HL-60 (cell line): ENCODE results near the gene ELOVL2.

Experiments
- DNase-seq, 2 experiments: peaks; one replicate each; pipeline ENCODE4 v3.0.0-alpha.2; 2010 to 2020; ENCODE audit warnings: low read depth in 1 of 2, low spot score in 1 of 2
- H3K27ac ChIP-seq: fragments of 250-450 bp; sonication (Bioruptor Pico); replicated peaks from 2 replicates; pipeline ENCODE4 v1.5.1; 2020; ENCODE audit warnings: mild to moderate bottlenecking, moderate library complexity
- H3K27me3 ChIP-seq: fragments of 250-450 bp; sonication (Bioruptor Pico); 2 replicates; pipeline ENCODE4 v1.5.1; 2021; ENCODE audit warnings: mild to moderate bottlenecking, moderate library complexity; ENCODE audit not compliant: insufficient read depth, poor library complexity, severe bottlenecking
- H3K4me3 ChIP-seq: replicated peaks from 2 replicates; pipeline ENCODE4 v1.5.1; 2011; ENCODE audit warnings: mild to moderate bottlenecking, control low read depth, low read length; ENCODE audit not compliant: insufficient read depth
- CTCF ChIP-seq: IDR thresholded peaks from one replicate; pipeline ENCODE4 v1.5.1; 2011; ENCODE audit warnings: low read length, control low read depth, inconsistent platforms; ENCODE audit not compliant: insufficient read depth
- GABPA ChIP-seq: IDR thresholded peaks from 2 replicates; pipeline ENCODE4 v1.6.1; 2012; ENCODE audit warnings: low read depth
- POLR2AphosphoS5 ChIP-seq: IDR thresholded peaks from 2 replicates; pipeline ENCODE4 v1.6.1; 2012; ENCODE audit warnings: low read depth
- SPI1 ChIP-seq: IDR thresholded peaks from 2 replicates; pipeline ENCODE4 v1.6.1; 2012; ENCODE audit warnings: low read depth, mild to moderate bottlenecking, borderline replicate concordance
- TF ChIP-seq, protein P1 (sequence below): IDR thresholded peaks from 2 replicates; pipeline ENCODE4 v1.6.1; 2012; ENCODE audit warnings: low read depth; ENCODE audit not compliant: insufficient replicate concordance

ELOVL2 gene

DNA sequence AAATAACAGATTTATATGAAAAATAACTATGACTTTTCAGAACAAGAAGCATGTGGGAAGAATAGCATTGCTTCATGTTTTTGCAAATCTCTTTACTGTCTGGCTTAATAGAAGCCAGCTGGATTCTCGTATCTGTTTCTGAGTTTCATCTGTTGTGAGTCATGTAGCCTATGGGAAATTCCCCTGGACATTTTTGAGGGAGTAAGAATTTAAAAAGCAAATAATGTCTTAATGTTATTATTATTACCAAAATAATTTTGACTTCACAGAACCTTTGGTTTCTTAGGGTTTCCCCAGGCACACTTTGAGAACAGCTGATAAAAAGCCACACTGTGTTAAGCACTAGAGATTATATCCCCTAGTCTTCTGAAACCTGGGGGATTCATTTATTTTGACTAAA lies 81.4 kb downstream of the ELOVL2 start:
- Histone ChIP-seq H3K27me3 (no peaks in the 10 kb centered on the region), H3K4me3 (no peak overlapping the region), H3K27ac (no peak overlapping the region)
- DNase-seq: no peak
- no peak for TF ChIP-seq CTCF
- TF ChIP-seq GABPA: no peak
- no peak for TF ChIP-seq SPI1

DNA sequence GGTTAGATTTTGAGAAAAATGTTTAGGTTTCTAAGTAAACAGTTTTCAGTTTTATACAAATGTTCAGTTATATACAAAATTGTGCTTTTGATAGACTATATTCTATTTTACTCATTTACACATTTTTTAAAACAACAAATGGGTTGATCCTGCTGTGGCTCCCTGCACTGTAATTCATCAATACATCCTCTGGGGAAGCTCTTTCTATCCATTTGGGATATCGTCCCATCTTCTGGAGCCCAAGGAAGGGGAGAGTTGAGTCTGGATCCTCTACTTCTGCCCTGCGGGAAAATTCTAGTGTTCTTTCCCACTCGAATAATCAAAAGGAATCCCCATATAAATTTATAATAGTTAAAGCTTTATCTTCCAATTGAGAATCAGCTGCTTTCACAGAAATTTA lies 82.3 kb downstream of the ELOVL2 start:
- no peak for DNase-seq
- H3K4me3 ChIP-seq: no peak overlapping the region
- H3K27me3 ChIP-seq: no peaks in the 10 kb centered on the region
- TF ChIP-seq POLR2AphosphoS5: no peak
- no peak for TF ChIP-seq SPI1
- no peak overlapping the region for H3K27ac ChIP-seq

DNA sequence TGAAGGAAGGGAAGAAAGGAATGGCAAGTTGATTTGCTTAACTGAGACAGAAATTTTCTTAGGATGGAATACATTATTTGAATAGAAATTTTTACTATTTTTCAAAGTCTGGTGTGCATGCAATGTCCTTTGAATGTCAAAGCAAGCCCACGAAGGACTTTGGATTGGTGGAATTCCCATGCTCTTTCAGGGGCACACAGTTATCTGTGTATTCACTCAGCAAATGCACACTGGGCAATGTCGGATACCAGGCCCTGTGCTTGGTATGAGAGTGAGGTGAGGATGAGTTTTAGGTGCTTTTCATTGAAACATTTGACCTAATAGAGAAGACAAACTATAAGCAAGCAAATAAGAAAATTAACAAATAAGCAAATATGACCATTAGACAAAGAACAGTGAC lies 83.9 kb downstream of the ELOVL2 start:
- H3K27ac ChIP-seq: no peak overlapping the region

GRCh38 chr6:10957414-10957886 lies 86.7 kb downstream of the ELOVL2 start:
- TF ChIP-seq SPI1 (no peak), CTCF (no peak), GABPA (no peak), POLR2AphosphoS5 (no peak)
- TF ChIP-seq, protein P1, sequence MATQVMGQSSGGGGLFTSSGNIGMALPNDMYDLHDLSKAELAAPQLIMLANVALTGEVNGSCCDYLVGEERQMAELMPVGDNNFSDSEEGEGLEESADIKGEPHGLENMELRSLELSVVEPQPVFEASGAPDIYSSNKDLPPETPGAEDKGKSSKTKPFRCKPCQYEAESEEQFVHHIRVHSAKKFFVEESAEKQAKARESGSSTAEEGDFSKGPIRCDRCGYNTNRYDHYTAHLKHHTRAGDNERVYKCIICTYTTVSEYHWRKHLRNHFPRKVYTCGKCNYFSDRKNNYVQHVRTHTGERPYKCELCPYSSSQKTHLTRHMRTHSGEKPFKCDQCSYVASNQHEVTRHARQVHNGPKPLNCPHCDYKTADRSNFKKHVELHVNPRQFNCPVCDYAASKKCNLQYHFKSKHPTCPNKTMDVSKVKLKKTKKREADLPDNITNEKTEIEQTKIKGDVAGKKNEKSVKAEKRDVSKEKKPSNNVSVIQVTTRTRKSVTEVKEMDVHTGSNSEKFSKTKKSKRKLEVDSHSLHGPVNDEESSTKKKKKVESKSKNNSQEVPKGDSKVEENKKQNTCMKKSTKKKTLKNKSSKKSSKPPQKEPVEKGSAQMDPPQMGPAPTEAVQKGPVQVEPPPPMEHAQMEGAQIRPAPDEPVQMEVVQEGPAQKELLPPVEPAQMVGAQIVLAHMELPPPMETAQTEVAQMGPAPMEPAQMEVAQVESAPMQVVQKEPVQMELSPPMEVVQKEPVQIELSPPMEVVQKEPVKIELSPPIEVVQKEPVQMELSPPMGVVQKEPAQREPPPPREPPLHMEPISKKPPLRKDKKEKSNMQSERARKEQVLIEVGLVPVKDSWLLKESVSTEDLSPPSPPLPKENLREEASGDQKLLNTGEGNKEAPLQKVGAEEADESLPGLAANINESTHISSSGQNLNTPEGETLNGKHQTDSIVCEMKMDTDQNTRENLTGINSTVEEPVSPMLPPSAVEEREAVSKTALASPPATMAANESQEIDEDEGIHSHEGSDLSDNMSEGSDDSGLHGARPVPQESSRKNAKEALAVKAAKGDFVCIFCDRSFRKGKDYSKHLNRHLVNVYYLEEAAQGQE: no peak
- Histone ChIP-seq H3K4me3 (no peak overlapping the region), H3K27me3 (no peaks in the 10 kb centered on the region), H3K27ac (no peak overlapping the region)
- no peak for DNase-seq

More for the DNA sequence above, 83.9 kb downstream of the ELOVL2 start:
- no peak overlapping the region for H3K4me3 ChIP-seq
- H3K27me3 ChIP-seq: no peaks in the 10 kb centered on the region
- TF ChIP-seq SPI1 (no peak), GABPA (no peak), CTCF (no peak), POLR2AphosphoS5 (no peak)
- TF ChIP-seq, protein P1: no peak
- no peak for DNase-seq
